Neural cell (in vitro differentiated cells): ENCODE data around the gene NPC1.

Experiments
- EZH2 ChIP-seq: fragments of 200-600, 300-800 bp; shearing (Covaris generic), sonication (generic); IDR thresholded peaks from 2 replicates; pipeline ENCODE4 v1.6.1; 2014; ENCODE audit warnings: antibody characterized with exemption, low read length, borderline replicate concordance, mild to moderate bottlenecking; ENCODE audit not compliant: insufficient read depth, poor library complexity, severe bottlenecking
- POLR2AphosphoS5 ChIP-seq: IDR thresholded peaks from 2 replicates; pipeline ENCODE4 v1.6.1; 2012
- TAF1 ChIP-seq: IDR thresholded peaks from 2 replicates; pipeline ENCODE4 v1.6.1; 2012; ENCODE audit warnings: low read depth
- TF ChIP-seq, protein P1 (sequence below): fragments of 450-650 bp; IDR thresholded peaks from 2 replicates; pipeline ENCODE4 v1.5.1; 2014; ENCODE audit warnings: antibody characterized with exemption, mild to moderate bottlenecking, moderate library complexity; ENCODE audit not compliant: poor library complexity, severe bottlenecking
- TF ChIP-seq, protein P2 (sequence below): IDR thresholded peaks from 2 replicates; pipeline ENCODE4 v1.6.1; 2012; ENCODE audit warnings: borderline replicate concordance

DNA sequence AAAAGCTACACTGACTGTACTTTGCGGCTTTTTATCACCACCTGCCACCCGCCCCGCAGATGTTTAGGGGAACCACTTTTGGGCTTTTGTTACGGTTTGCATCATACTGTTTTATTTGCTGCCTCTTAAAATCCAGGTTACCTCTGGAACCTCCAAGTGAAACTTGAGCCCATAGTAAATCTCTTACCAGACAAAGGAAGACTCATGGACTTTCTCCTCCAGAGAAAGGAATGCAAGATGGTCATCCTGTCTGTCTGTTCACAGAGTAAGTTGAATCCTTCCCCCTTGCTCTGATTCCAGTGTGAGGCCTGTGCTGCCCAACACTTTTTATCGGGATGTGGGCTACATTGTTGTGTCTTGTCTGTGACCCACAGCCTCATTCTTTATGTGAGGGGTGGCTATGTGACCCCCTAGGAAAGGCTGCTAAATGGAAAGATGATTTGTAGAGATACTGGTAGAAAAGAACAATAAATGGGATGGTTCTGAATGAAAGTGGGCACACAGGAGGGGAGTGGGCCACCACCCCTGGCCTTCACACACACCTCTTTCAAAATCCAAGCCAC, 59.7 kb downstream of the NPC1 start:
- TF ChIP-seq, protein P1, sequence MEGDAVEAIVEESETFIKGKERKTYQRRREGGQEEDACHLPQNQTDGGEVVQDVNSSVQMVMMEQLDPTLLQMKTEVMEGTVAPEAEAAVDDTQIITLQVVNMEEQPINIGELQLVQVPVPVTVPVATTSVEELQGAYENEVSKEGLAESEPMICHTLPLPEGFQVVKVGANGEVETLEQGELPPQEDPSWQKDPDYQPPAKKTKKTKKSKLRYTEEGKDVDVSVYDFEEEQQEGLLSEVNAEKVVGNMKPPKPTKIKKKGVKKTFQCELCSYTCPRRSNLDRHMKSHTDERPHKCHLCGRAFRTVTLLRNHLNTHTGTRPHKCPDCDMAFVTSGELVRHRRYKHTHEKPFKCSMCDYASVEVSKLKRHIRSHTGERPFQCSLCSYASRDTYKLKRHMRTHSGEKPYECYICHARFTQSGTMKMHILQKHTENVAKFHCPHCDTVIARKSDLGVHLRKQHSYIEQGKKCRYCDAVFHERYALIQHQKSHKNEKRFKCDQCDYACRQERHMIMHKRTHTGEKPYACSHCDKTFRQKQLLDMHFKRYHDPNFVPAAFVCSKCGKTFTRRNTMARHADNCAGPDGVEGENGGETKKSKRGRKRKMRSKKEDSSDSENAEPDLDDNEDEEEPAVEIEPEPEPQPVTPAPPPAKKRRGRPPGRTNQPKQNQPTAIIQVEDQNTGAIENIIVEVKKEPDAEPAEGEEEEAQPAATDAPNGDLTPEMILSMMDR: no peak
- TF ChIP-seq EZH2: no peak
- no peak for TF ChIP-seq TAF1
- no peak for TF ChIP-seq POLR2AphosphoS5
- TF ChIP-seq, protein P2, sequence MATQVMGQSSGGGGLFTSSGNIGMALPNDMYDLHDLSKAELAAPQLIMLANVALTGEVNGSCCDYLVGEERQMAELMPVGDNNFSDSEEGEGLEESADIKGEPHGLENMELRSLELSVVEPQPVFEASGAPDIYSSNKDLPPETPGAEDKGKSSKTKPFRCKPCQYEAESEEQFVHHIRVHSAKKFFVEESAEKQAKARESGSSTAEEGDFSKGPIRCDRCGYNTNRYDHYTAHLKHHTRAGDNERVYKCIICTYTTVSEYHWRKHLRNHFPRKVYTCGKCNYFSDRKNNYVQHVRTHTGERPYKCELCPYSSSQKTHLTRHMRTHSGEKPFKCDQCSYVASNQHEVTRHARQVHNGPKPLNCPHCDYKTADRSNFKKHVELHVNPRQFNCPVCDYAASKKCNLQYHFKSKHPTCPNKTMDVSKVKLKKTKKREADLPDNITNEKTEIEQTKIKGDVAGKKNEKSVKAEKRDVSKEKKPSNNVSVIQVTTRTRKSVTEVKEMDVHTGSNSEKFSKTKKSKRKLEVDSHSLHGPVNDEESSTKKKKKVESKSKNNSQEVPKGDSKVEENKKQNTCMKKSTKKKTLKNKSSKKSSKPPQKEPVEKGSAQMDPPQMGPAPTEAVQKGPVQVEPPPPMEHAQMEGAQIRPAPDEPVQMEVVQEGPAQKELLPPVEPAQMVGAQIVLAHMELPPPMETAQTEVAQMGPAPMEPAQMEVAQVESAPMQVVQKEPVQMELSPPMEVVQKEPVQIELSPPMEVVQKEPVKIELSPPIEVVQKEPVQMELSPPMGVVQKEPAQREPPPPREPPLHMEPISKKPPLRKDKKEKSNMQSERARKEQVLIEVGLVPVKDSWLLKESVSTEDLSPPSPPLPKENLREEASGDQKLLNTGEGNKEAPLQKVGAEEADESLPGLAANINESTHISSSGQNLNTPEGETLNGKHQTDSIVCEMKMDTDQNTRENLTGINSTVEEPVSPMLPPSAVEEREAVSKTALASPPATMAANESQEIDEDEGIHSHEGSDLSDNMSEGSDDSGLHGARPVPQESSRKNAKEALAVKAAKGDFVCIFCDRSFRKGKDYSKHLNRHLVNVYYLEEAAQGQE: no peak
